ENCODE results near the gene BICDL1.

- TF ChIP-seq POLR2A (IDR thresholded peaks at IDR 0.05; ENCODE audit: low read depth, low read length): no peak
- TF ChIP-seq POLR2AphosphoS5 (IDR thresholded peaks at IDR 0.05; ENCODE audit: low read depth, low read length): no peak
- TF ChIP-seq TAF1 (IDR thresholded peaks at IDR 0.05; ENCODE audit: borderline replicate concordance, low read depth, low read length): no peak
Observed at GRCh38 chr12:120007272-120007671, 18.2 kb downstream of the BICDL1 start.
